H1 (cell line): ENCODE measurements around the gene GNAT1. TPM values are rescaled to one million over a fixed set of nuclear protein-coding genes. Genes with fewer than 3 reads are reported as not detected.

ENCODE experiments used
- TBP ChIP-seq: IDR thresholded peaks from 2 replicates; pipeline ENCODE4 v1.6.1; 2011; ENCODE audit warnings: low read depth, low read length, improper control_type of control experiment
- polyA plus RNA-seq, 7 experiments: library from polyadenylated mRNA; depleted of rRNA in 3 of 7; stranded (reverse) in 5 of 7; unstranded in 2 of 7; fragments of >200 nt in 5 of 7; fragments of 200-250 nt in 2 of 7; gene quantifications; 1 replicate in 5 of 7; 2 replicates in 1 of 7; 4 replicates in 1 of 7; pipeline versions ENCODE4 v1.2.1 to v1.2.3, GENCODE V29; 2011 to 2013; ENCODE audit warnings: missing spikeins in 2 of 7, mixed read lengths in 2 of 7
- total RNA-seq: library from RNA; stranded (reverse); fragmentation: NEBNext Ultra II Directional; extraction: Animal tissue kit (Norgen Biotek cat#: 25700); gene quantifications from 2 replicates; pipeline ENCODE4 v1.2.1, GENCODE V29; 2021

Gene GNAT1
- total and polyA plus RNA-seq, 2 of the 8 experiments (the other 6 are each of a cell fraction or from before 2014, with no cell fraction given) = 0.08 TPM; not detected in 1

GRCh38 chr3:50150863-50151686 lies 40.3 kb upstream of the GNAT1 start (continued):
- TF ChIP-seq TBP = peak; percentile 56; the same call in 1 of the 2 replicates
